OCI-LY1 (cell line): ENCODE data around the gene RHBDF1.

Experiments used
- EZH2 ChIP-seq: fragments of 200-600 bp; sonication (generic), shearing (Covaris generic); IDR thresholded peaks from 2 replicates; pipeline ENCODE4 v1.8.0; 2017; ENCODE audit warnings: borderline replicate concordance, mixed run types, mild to moderate bottlenecking, antibody characterized with exemption, low read length, moderate library complexity, mixed read lengths
- TF ChIP-seq, protein P1 (sequence below): fragments of 200-600 bp; sonication (generic), shearing (Covaris generic); IDR thresholded peaks from 2 replicates; pipeline ENCODE4 v1.5.1; 2017; ENCODE audit warnings: mild to moderate bottlenecking, antibody characterized with exemption, low read length, moderate library complexity, mixed read lengths

DNA sequence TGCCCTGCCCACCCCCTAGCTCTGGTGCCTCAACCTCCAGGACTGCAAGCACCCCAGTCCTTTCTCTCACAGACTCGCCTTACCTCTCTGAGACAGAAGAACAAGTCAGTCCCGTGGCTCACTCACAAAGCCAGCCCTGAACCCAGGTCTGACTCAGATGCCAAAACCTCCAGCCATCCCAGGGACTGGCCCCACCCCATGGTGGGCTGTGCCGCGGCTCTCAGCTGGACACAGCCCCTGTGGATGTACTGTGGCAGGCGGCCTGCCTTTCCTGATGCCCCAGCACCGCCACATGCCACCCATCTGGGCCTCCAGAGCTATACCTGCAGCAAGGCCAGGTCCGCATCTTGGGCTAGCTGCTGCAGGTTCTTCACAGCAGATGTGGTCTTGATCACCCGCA lies 25.4 kb upstream of the RHBDF1 start:
- TF ChIP-seq, protein P1, sequence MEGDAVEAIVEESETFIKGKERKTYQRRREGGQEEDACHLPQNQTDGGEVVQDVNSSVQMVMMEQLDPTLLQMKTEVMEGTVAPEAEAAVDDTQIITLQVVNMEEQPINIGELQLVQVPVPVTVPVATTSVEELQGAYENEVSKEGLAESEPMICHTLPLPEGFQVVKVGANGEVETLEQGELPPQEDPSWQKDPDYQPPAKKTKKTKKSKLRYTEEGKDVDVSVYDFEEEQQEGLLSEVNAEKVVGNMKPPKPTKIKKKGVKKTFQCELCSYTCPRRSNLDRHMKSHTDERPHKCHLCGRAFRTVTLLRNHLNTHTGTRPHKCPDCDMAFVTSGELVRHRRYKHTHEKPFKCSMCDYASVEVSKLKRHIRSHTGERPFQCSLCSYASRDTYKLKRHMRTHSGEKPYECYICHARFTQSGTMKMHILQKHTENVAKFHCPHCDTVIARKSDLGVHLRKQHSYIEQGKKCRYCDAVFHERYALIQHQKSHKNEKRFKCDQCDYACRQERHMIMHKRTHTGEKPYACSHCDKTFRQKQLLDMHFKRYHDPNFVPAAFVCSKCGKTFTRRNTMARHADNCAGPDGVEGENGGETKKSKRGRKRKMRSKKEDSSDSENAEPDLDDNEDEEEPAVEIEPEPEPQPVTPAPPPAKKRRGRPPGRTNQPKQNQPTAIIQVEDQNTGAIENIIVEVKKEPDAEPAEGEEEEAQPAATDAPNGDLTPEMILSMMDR, result no peak
- no peak for TF ChIP-seq EZH2
